Glomerular visceral epithelial cell (primary cell): Measurements from ENCODE around the gene APOBEC3H.

Experiments
- DNase-seq: peaks from one replicate; pipeline ENCODE4 v3.0.0-alpha.2; 2016; ENCODE audit errors: extremely low spot score

Gene APOBEC3H

DNA sequence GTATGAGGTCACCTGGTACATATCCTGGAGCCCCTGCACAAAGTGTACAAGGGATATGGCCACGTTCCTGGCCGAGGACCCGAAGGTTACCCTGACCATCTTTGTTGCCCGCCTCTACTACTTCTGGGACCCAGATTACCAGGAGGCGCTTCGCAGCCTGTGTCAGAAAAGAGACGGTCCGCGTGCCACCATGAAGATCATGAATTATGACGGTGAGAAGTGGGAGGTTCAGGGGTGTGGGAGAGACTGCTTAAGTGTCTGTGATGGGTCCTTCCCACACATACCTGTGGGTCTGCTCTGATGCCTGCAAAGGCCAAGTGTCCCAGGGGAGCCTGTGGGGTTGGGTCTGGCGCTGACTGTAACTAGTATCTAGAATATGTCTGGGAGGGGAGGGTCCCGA is 16.0 kb upstream of the APOBEC3H start:
- DNase-seq: no peak

DNA sequence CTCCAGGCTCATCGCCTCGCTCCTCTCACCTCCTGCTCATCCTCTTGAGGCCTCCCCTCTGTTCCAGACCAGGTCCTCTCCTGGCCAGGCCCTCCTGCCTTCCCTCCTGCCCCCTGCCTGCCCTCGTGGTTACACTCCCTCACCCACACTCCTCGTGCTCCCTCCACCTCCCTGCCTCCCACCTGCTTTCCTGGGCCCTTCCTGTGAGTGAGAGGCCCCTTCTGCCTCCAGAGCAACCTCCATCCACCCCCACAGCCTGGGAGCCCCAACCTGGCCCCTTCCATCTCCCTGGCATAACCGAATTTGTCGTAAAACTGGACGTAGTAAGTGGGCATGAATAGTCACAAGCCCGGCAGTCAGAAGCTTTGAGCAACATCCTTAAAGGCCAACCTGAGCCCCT is 15.4 kb upstream of the APOBEC3H start:
- DNase-seq: no peak

GRCh38 chr22:39083212-39084165 is 13.6 kb upstream of the APOBEC3H start:
- DNase-seq: no peak

DNA sequence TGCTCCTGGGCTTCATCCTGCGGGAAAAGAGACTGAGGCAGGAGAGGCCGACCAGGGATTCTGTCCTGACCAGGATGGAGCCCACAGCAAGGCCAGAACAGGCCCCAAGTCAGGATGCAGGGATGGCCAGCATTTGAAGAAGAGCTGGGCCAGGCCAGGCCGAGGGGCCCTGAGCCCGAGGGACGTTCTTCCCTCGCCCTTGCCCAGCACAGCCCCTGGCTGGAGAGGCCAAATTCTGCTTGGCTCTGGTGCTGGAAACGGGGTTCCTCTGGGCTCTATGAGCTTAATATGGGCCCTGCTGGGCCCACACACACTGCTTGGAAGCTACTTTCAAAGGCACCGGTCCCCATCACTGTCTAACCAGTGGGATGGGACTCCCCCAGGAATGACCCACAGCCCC is 12.4 kb upstream of the APOBEC3H start:
- DNase-seq: no peak

DNA sequence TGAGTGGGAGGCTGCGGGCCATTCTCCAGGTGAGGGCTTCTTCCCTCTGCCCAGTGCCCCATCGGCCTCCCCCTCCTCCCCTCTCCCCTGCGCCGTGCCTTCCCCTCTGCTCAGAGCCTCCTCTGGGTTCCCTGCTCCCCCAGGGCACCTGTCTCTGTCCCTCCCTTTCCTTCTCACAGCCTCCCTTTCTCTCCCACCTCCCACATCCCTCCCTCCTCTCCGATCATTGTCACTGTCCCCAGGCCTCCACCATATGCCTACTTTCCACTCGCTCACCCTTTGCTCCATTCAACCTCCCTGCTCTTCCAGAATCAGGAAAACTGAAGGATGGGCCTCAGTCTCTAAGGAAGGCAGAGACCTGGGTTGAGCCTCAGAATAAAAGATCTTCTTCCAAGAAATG is 9.9 kb upstream of the APOBEC3H start:
- DNase-seq: no peak

DNA sequence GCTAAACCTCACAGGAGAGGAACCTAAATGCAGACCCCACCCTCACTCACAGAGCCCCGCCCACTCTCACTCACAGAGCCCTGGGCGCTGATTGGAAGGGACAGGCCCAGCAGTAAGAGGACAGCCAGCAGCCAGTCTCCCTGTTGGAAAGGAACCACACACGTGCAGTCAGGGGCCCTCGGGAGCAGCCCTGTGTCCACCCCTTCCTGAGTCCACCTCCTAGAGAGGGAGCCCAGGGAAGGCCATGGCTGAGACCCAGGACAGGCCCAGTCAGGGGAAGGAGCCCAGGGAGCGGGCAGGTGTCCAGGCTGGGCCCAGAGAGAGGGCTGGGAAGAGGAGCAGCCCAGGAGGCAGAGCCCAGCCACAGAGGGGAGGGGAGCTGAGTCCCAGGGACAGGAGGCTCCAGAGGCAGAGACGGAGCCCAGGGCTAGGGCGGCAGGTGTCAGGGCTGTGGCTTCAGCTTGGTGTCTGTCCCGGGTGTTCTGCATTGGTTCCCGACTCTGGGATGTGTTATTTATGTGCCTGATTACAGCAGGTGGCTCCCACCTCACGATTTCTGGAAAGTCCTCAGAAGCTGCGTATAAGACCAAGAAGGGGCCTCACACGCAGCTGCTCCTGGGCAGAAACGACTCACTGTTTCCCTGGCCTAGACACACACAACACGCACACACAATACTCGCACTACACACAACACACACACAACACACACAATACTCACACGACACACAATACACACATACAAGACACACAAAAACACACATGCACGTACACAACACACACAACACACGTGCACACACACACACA is 9.0 kb upstream of the APOBEC3H start:
- no peak for DNase-seq

- no peak for DNase-seq
Observed at GRCh38 chr22:39088685-39089032, 8.4 kb upstream of the APOBEC3H start.

DNA sequence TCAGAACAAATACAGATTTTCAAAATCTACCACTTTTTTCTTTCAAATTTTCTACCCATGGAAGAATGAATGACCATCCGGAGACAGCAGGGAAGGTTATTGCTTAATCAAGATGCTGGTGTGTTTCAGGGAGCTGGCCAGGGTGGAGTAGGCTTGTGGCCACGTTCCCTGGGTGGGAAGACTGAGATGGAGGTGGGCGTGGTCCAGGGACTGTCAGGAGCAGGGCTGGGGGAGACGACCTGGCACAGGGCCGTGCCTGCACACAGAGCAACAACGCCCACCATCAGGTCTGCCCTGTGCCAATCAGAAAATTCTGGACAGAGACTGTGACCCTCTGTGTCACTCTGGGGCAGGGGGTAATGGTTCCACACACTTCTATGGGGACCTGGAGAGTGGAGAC is 7.1 kb upstream of the APOBEC3H start:
- no peak for DNase-seq

GRCh38 chr22:39090426-39091064 is 6.5 kb upstream of the APOBEC3H start:
- peak; percentile 63 for DNase-seq

DNA sequence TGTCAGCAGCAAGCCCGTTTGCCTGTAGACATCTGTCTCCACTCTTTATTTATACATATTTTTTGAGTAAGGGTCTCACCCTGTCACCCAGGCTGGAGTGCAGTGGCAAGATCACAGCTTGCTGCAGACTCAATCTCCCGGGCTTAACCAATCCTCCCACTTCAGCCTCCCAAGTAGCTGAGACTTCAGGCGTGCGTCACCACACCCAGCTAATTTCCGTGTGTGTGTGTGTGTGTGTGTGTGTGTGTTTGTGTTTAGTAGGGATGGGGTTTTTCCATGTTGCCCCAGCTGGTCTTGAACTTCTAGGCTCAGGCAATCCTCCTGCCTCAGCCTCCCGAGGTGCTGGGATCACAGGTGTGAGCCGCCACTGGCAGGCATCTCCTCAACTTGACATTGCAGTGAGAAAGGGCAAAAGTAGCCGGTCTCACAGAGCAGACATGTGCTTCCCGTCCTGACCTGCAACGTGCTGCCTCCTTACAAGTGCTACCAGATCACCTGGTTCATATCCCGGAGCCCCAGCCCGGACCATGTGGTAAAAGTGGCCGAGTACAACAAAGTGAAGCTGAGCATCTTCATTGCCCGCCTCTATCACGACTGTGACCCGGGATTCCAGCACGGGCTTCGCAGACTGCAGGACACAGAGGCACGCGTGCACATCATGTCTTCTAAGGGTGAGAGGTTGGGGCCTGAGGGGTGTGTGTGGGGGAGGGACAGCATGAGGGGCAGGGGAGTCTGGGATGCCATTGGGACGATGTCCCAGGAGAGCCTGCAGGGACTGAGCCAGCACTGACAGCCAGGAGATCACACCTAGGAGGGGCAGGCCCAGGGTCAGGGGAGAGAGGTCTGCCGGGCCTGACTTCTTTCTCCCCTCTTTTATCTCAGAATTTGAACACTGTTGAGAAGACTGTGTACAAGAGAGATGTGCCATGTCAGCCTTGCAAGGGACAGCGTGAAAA is 5.6 kb upstream of the APOBEC3H start:
- DNase-seq: no peak

- DNase-seq: no peak
Observed at GRCh38 chr22:39092111-39092862, 4.8 kb upstream of the APOBEC3H start.

DNA sequence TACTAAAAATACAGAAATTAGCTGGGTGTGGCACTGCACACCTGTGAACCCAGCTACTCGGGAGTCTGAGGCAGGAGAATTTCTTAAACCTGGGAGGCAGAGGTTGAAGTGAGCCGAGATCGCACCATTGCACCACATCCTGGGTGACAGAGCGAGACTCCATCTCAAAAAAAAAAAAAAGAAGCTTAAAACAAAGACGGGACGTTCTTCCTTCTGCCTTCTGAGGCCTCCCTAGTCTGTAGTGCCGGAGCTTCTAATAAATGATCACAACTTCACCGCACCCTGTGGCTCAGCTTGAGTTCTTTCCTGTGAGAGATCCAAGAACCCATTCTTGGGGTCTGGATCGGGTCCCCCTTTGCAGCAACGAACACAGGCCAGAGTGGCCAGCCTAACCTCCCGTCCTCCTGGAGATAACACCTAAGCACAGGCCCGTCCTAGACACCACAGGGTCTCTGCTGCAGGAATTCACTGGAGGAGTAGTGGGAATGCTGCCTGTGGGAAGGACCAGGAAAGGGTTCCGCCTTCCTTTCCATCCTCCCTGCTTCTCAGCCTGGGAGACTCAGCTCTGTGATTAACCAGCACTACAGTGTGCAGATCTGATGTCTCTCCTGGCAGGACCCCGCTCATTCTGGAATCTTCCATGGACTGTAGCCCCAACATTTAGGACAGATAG is 2.2 kb upstream of the APOBEC3H start:
- DNase-seq: no peak

GRCh38 chr22:39095971-39096370 is 1.1 kb upstream of the APOBEC3H start:
- DNase-seq: no peak

DNA sequence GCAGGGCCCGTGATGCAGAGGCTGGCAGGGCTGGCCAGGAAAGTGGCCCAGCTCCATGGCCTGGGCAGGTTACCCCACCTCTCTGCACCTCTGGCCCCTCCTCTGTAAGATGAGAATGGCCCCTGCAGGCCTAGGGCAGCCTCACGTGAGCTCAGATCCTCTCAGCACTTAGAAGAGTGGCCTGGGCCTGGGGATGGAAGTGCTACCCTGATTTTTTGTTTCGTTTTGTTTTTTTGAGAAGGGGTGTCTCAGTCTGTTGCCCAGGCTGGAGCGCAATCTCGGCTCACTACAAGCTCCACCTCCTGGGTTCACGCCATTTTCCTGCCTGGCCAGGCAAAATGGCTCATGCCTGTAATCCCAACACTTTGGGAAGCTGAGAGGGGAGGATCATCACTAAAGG is 982 bp downstream of the APOBEC3H start:
- no peak for DNase-seq

DNA sequence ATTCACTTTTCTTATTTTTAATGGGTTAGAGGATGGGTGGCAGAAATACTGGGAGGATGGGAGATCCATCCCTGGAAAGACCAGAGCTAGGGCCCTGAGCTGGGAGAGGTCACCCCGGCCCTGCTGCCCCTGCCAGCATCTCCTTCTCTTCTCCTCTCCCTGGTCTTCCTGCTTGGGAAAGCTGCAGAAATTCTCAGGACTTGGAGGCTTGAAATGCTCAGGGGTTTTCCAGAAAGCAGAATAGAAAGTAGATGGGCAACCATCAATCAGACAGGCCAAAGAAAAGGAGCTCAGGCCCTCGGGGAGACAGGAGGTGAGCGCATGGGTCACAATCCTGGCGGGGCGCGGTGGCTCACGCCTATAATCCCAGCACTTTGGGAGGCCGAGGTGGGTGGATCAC is 1.5 kb downstream of the APOBEC3H start:
- DNase-seq: no peak

GRCh38 chr22:39101226-39101625 is 4.2 kb downstream of the APOBEC3H start:
- no peak for DNase-seq

DNA sequence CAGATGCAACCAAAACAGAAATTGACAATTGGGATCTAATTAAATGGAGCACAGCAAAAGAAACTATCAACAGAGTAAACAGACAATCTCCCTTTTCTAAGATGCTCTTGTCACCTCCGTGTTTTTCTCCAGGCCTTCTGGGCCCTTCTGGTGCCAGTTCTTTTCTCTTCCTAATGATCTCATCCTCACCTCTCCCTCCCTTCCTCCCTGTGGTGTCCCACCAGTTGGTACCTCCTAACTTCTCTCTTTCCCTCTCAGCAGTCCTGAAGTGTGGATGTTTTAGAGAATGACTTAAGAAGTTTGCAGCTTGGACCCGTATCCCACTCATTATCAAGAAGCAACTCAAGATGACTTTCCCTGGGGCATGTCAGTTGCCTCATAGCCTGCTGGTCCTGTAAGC is 6.4 kb downstream of the APOBEC3H start:
- DNase-seq: no peak

DNA sequence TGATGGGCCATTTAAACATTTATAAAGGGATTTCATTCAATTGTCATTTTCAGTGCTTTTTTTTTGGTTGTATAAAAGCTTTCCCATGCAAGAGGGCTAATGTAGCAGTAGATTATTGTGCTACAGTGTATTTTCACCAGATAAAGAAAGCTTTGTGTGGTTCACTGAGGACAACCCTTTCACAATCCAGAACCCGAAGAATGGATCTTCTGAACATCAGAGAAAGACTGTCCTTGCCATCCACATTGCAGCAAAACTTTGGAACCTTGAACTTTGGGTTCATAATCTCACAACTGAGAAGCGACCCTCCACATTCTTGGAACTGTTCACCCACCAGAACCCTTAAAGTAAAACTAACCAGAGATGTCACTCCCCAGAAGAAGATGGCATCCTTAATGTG is 9.3 kb downstream of the APOBEC3H start:
- DNase-seq: no peak

DNA sequence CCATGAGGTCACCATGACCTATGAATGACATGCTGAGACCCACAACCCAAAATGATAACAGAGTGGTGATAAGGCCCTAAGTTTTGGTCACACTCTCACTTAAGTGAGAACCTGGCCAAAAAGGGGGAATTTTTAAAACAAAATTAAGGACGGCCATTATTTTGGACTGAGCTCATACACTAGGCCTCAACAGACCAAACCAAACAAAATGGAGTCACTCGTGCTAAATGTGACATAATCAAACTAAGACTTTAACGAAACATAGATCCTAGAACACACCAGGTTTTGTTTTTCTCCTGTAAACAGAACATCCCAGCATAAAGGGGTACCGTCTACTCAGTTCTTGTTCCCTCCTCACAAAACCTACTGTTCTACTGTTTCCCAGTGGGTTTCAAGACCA is 11.4 kb downstream of the APOBEC3H start:
- no peak for DNase-seq

DNA sequence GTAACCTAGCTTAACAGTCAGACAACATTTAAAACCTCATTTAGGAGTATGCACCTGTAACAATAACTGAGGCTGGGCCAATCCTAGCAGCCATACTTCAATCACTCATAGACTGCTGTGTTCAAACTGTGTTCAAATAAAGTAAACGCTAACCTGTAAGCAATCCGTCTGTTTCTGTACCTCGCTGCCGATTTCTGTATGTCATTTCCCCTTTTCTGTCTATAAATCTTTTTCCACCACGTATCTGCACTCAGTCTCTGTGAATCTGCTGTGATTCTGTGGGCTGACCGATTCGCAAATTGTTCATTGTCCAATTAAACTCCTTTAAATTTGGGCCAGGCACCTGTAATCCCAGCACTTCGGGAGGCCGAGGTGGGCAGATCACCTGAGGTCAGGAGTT is 12.3 kb downstream of the APOBEC3H start:
- DNase-seq: no peak
